Measurements from ENCODE around the gene CD99.
"Not testable (repeated sequence)": the region's sequence is repeated elsewhere in the genome, so short reads cannot be mapped to it uniquely, and the experiment has no call there.

The CD99 gene

GRCh38 chrX:2748815-2749188, 57.7 kb downstream of the CD99 start:
- TF ChIP-seq ZNF274 (IDR thresholded peaks at IDR 0.05; ENCODE audit: low read depth, low read length), result no peak
- H3K4me3 ChIP-seq (ENCODE audit: low read length), result no peak overlapping the region

- no peak for TF ChIP-seq ZNF274 (IDR thresholded peaks at IDR 0.05; ENCODE audit: low read depth, low read length)
- no peak overlapping the region for H3K4me3 ChIP-seq (ENCODE audit: low read length)
Measured at GRCh38 chrX:2751291-2751690, 60.2 kb downstream of the CD99 start.

- H3K4me3 ChIP-seq (ENCODE audit: low read length), result not testable (repeated sequence)
Measured at GRCh38 chrX:2751874-2752300, 60.8 kb downstream of the CD99 start, which contains the start of gene XG. TSS of gene XG (plus strand) at chrX:2752040. CDS start at chrX:2752275, 235 bp downstream.

DNA sequence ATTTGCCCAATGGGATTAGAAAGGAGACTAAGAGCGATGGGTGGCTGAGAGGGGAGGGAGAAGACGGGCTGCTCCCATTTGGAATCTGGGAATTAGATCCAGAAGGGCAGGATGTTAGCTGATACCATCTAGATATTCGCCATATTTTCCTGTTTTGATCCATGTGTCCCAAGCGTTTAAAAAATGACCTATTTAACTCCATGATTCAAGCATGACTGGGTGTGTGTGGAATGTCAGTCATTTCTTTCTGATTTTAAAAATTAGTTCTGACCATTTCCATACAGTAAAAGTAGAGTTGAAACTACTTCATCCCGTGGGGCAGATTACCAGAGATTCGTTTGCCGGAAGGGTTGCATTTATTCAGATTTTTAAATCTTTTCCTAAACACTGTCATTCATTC, 61.3 kb downstream of the CD99 start:
- H3K4me3 ChIP-seq (ENCODE audit: low read length), result not testable (repeated sequence)

- H3K4me3 ChIP-seq (ENCODE audit: low read length), result not testable (repeated sequence)
Measured at GRCh38 chrX:2755163-2755715, 64.1 kb downstream of the CD99 start.

GRCh38 chrX:2756548-2756947, 65.5 kb downstream of the CD99 start:
- no peak for TF ChIP-seq ZNF274 (IDR thresholded peaks at IDR 0.05; ENCODE audit: low read depth, low read length)
- no peak overlapping the region for H3K4me3 ChIP-seq (ENCODE audit: low read length)

- no peak for TF ChIP-seq ZNF274 (IDR thresholded peaks at IDR 0.05; ENCODE audit: low read depth, low read length)
- H3K4me3 ChIP-seq (ENCODE audit: low read length), result no peak overlapping the region
Measured at GRCh38 chrX:2761246-2761645, 70.2 kb downstream of the CD99 start.

DNA sequence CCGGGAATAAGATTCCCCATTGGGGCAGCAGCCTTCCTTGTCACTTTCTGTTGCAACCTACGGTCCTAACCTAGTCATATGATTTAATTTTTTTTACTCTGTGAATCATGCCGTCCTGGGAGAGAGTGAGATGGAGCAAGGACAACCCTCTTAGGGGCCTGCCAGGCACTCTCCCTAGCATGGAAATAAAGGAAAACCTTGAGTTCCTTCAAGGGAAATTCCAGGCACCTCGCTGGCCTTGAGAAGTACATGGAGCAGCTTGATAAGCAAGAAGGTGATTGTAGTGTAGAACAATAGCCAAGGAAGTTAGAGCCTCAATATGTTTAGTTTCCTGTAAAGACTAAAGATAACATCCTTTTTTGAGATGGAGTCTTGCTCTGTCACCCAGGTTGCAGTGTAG, 71.6 kb downstream of the CD99 start:
- not testable (repeated sequence) for H3K4me3 ChIP-seq (ENCODE audit: low read length)

- H3K4me3 ChIP-seq (ENCODE audit: low read length), result not testable (repeated sequence)
Measured at GRCh38 chrX:2764766-2765548, 73.9 kb downstream of the CD99 start.

DNA sequence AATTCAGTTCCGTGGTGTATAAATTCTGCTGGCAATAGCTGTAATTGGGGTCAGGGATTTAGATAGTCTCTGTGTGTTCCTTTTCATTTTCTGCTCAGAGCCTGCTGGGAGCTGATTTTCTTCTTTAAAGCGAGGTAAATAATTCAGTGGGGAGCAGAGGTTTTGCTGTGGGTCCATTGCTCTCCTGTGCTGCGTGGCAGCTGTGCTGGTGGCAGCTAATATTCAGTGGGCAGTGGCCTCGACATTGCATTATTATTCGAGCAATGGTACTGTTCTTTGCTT, 74.4 kb downstream of the CD99 start:
- no peak for TF ChIP-seq ZNF274 (IDR thresholded peaks at IDR 0.05; ENCODE audit: low read depth, low read length)
- no peak overlapping the region for H3K4me3 ChIP-seq (ENCODE audit: low read length)

DNA sequence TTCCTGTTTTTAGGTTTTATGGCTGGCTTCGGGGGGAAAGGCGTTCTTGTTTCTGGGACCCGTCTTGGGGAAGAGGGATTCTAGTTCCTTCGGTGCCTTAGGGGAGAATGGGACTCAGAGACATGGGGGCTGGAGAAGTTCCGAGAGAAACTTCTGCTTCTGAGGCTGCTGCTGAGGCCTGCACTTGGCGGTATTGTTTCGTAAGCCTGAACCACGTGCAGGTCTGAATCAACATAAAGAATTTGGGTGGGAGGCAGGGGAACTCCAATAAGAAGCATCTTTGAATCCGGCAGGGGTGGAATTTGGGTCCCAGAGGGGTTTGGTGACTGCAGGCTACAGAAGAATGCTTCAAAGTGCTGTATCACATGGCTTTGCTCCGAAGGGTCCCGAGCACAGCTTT, 75.8 kb downstream of the CD99 start:
- H3K4me3 ChIP-seq (ENCODE audit: low read length), result no peak overlapping the region
- TF ChIP-seq ZNF274 (IDR thresholded peaks at IDR 0.05; ENCODE audit: low read depth, low read length), result no peak

DNA sequence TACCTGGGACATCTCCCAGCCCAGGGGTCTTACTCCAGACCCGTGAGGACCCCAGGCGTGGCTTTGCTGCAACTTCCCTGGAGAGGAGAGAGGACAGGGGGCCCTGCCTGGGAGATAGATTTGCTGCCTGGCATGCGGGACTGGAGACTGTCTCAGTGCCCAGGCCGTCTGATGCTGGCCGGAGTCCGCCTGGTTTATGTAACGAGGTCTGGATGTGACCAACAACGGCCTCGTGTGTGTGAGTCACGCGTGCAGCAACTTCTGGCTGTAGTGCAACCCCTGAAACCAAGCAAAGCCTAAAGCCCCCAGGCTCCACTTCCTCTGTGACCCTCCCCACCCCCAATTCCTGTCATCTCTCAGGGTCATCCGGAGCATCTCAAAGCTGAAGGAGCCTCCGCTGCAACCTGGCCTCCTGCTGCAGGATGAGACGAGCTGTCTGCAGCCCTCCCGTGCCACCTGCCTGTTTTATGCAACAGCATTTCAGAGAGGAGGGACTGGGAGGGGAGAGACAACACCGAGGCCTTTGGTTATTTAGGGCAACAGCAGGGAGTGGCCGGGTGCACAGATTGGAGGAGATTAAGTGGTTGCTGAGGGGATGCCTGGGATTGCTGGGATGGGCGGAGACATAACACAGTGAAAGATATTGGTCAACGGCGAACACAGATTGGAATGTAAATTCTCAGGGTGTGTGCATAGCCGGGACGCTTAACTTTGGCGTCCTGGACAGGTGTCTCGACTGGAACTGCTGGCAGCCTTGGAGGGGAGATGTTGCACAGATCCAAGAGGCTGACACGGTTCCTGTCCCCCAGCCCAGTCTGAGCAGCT, 76.7 kb downstream of the CD99 start:
- no peak overlapping the region for H3K4me3 ChIP-seq (ENCODE audit: low read length)

GRCh38 chrX:2769615-2770014, 78.5 kb downstream of the CD99 start:
- no peak overlapping the region for H3K4me3 ChIP-seq (ENCODE audit: low read length)
- no peak for TF ChIP-seq ZNF274 (IDR thresholded peaks at IDR 0.05; ENCODE audit: low read depth, low read length)

More for the DNA sequence above, 76.7 kb downstream of the CD99 start:
- no peak for TF ChIP-seq ZNF274 (IDR thresholded peaks at IDR 0.05; ENCODE audit: low read depth, low read length)

- not testable (repeated sequence) for H3K4me3 ChIP-seq (ENCODE audit: low read length)
Measured at GRCh38 chrX:2773166-2774055, 82.3 kb downstream of the CD99 start.

- no peak for TF ChIP-seq ZNF274 (IDR thresholded peaks at IDR 0.05; ENCODE audit: low read depth, low read length)
- no peak overlapping the region for H3K4me3 ChIP-seq (ENCODE audit: low read length)
Measured at GRCh38 chrX:2774057-2774456, 83.0 kb downstream of the CD99 start.

Data from GM08714 (cell line).